ENCODE data around the gene MBOAT1. TPM values are rescaled to one million over a fixed set of nuclear protein-coding genes. Genes with fewer than 3 reads are reported as not detected.
"Not testable (repeated sequence)": the region's sequence is repeated elsewhere in the genome, so short reads cannot be mapped to it uniquely, and the experiment has no call there.

The MBOAT1 gene
- total RNA-seq, 1 donor from 2014 or later: 3.1 TPM

- no peak for DNase-seq
Measured at GRCh38 chr6:20169786-20170185, 42.5 kb downstream of the MBOAT1 start.

- DNase-seq: no peak
Measured at GRCh38 chr6:20169119-20169557, 43.1 kb downstream of the MBOAT1 start.

GRCh38 chr6:20168690-20169089 lies 43.6 kb downstream of the MBOAT1 start:
- no peak for DNase-seq

- no peak for DNase-seq
Measured at GRCh38 chr6:20167601-20168000, 44.7 kb downstream of the MBOAT1 start.

- no peak for DNase-seq
Measured at GRCh38 chr6:20166210-20166609, 46.1 kb downstream of the MBOAT1 start.

- no peak for DNase-seq
Measured at GRCh38 chr6:20162515-20162914, 49.8 kb downstream of the MBOAT1 start.

- DNase-seq: no peak
Measured at GRCh38 chr6:20160541-20161283, 51.6 kb downstream of the MBOAT1 start.

- no peak for DNase-seq
Measured at GRCh38 chr6:20159781-20160540, 52.3 kb downstream of the MBOAT1 start.

- DNase-seq: no peak
Measured at GRCh38 chr6:20159098-20159497, 53.2 kb downstream of the MBOAT1 start.

GRCh38 chr6:20158676-20159075 lies 53.6 kb downstream of the MBOAT1 start:
- DNase-seq: no peak

- DNase-seq: no peak
Measured at GRCh38 chr6:20156824-20157223, 55.4 kb downstream of the MBOAT1 start.

- DNase-seq: no peak
Measured at GRCh38 chr6:20154753-20155152, 57.5 kb downstream of the MBOAT1 start.

GRCh38 chr6:20153194-20153593 lies 59.1 kb downstream of the MBOAT1 start:
- DNase-seq: no peak

- DNase-seq: no peak
Measured at GRCh38 chr6:20148433-20148832, 63.8 kb downstream of the MBOAT1 start.

GRCh38 chr6:20147469-20147868 lies 64.8 kb downstream of the MBOAT1 start:
- no peak for DNase-seq

- not testable (repeated sequence) for DNase-seq
Measured at GRCh38 chr6:20146831-20147230, 65.4 kb downstream of the MBOAT1 start.

- no peak for DNase-seq
Measured at GRCh38 chr6:20146291-20146690, 66.0 kb downstream of the MBOAT1 start.

GRCh38 chr6:20142866-20143265 lies 69.4 kb downstream of the MBOAT1 start:
- no peak for DNase-seq

GRCh38 chr6:20141931-20142330 lies 70.3 kb downstream of the MBOAT1 start:
- DNase-seq: no peak

GRCh38 chr6:20139127-20139963 lies 72.9 kb downstream of the MBOAT1 start:
- DNase-seq: not testable (repeated sequence)

GRCh38 chr6:20137837-20138236 lies 74.4 kb downstream of the MBOAT1 start:
- DNase-seq: no peak

- DNase-seq: no peak
Measured at GRCh38 chr6:20137240-20137639, 75.0 kb downstream of the MBOAT1 start.

Measured in occipital lobe (tissue), 2 donors.